Heart left ventricle (tissue), 13 donors: ENCODE measurements around the gene MLLT10.

Experiments used
- CTCF ChIP-seq, 12 donors: fragments of 200-600 bp; sonication (generic) in 4 of 12; IDR thresholded peaks; one replicate each; pipeline versions ENCODE4 v1.5.0 to v1.8.0; 2018 to 2022; ENCODE audit warnings: antibody characterized with exemption in 12 of 12, mild to moderate bottlenecking in 5 of 12
- POLR2A ChIP-seq, 2 donors: fragments of 450-650 bp; IDR thresholded peaks; one replicate each; pipeline ENCODE4 v1.6.1; 2017; ENCODE audit warnings: antibody characterized with exemption in 2 of 2, mild to moderate bottlenecking in 2 of 2, moderate library complexity in 2 of 2
- donor health status: ischemic (EF 13 %, LVEDD 7.1; RV severe dilation, severe dysfunction).
- donor health status: DM: no; HTN: yes; CAD: no.
- donor health status: DM: no; HTN: no; CAD: no.
- donor health status: ischemic (EF 25% LVEDD 6.9; RV normal size, moderate dysfunction).
- donor health status: ischemic (EF 25% LVEDD 5.7; RV mildly dilated, moderate dysfunction).
- donor health status: ischemic (EF 35%, LVEDD 5.7; RV mildly dilated, moderate dysfunction).
- donor health status: nonischemic (EF 11% LVEDD 7.7; RV severe dilation, severe dysfunction).
- donor health status: DM: yes; HTN: yes; CAD: no.
- donor health status: PGD.
- donor health status: ischemic (EF 29% LVEDD 5.4; RV normal size, mild dysfunction).
- donor health status: nonischemic (EF 23%, LVEDD 6.1; RV moderate dilation, normal function).

GRCh38 chr10:21733710-21734109, 199.7 kb downstream of the MLLT10 start:
- TF ChIP-seq CTCF (IDR thresholded peaks at IDR 0.05), result no peak
- no peak for TF ChIP-seq POLR2A (IDR thresholded peaks at IDR 0.05)
